ENCODE results near the gene SLAMF7. TPM values are rescaled to one million over a fixed set of nuclear protein-coding genes. Genes with fewer than 3 reads are reported as not detected.

SLAMF7 gene
- total and polyA plus RNA-seq, 10 of the 15 experiments (the other 5 are each of a cell fraction or from before 2014, with no cell fraction given), result 66.6 to 284 (median 108) TPM

DNA sequence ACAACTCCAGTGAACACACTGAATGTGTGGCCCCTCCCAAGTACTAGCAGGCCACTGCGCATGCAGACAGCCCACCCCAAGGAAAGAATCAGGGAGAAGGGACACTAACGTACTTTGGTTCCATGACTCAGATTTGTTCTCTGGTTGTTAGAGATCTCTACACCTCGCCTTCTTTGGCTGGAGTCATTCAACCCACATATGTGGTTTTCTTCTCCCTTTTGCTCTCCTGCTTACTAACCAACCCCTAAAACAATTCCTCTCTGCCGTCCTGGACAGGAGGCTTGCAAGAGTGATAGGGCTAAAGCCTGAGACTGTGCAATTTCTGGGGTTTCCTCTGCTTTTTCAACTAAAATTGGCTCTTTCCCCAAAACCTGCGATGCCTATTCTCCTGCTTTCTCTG lies 21.7 kb upstream of the SLAMF7 start:
- Histone ChIP-seq H3K79me2 (ENCODE audit: control insufficient read depth, insufficient read depth, low read length) (peaks cover 10% of the 10 kb centered on the region), H3K4me3 (no peak overlapping the region), H3K4me2 (ENCODE audit: control insufficient read depth, insufficient read depth) (no peak overlapping the region), H3K9me3 (replicated peaks; ENCODE audit: control insufficient read depth, insufficient read depth, low read length) (no peaks in the 10 kb centered on the region), H3K27ac (ENCODE audit: control insufficient read depth, insufficient read depth) (no peak overlapping the region), H3K27me3 (replicated peaks in 1 of 2; ENCODE audit: control insufficient read depth in 2 of 2, insufficient read depth in 2 of 2, low read length in 1 of 2) (no peaks in the 10 kb centered on the region), H4K20me1 (ENCODE audit: control insufficient read depth, insufficient read depth) (no peaks in the 10 kb centered on the region), H2AFZ (ENCODE audit: control insufficient read depth, low read depth, low read length) (no peak overlapping the region), H3K9ac (ENCODE audit: control insufficient read depth, insufficient read depth, low read length) (no peak overlapping the region), H3K4me1 (ENCODE audit: control insufficient read depth, insufficient read depth, low read length) (peaks cover 14% of the 10 kb centered on the region), H3K36me3 (ENCODE audit: control insufficient read depth in 2 of 2, insufficient read depth in 2 of 2, low read length in 1 of 2) (no peaks in the 10 kb centered on the region)
- RAD21 ChIA-PET (ENCODE audit: unreplicated experiment), result no interaction called here
- DNase-seq (ENCODE audit: low read depth, low spot score) (no peak), ATAC-seq (no peak), FAIRE-seq (no peak)
- in situ Hi-C loops (cut with MboI), result no loop called here
- BruUV-seq (replicated peaks), result no TSS peak
- TF ChIP-seq, protein P1, sequence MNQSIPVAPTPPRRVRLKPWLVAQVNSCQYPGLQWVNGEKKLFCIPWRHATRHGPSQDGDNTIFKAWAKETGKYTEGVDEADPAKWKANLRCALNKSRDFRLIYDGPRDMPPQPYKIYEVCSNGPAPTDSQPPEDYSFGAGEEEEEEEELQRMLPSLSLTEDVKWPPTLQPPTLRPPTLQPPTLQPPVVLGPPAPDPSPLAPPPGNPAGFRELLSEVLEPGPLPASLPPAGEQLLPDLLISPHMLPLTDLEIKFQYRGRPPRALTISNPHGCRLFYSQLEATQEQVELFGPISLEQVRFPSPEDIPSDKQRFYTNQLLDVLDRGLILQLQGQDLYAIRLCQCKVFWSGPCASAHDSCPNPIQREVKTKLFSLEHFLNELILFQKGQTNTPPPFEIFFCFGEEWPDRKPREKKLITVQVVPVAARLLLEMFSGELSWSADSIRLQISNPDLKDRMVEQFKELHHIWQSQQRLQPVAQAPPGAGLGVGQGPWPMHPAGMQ (IDR thresholded peaks at IDR 0.05; ENCODE audit: borderline replicate concordance), result no peak
- TF ChIP-seq DPF2 (IDR thresholded peaks at IDR 0.05) (no peak), IKZF1 (conservative IDR thresholded peaks at IDR 0.05) (no peak), TCF7 (IDR thresholded peaks at IDR 0.05; ENCODE audit: borderline replicate concordance) (no peak), RB1 (IDR thresholded peaks at IDR 0.05; ENCODE audit: borderline replicate concordance) (no peak), LARP7 (IDR thresholded peaks at IDR 0.05) (no peak), ZBED1 (IDR thresholded peaks at IDR 0.05; ENCODE audit: borderline replicate concordance) (no peak), MXI1 (IDR thresholded peaks at IDR 0.05; ENCODE audit: low read depth, low read length) (no peak), RAD51 (IDR thresholded peaks at IDR 0.05) (no peak), NFIC (IDR thresholded peaks at IDR 0.05; ENCODE audit: low read depth, low read length) (no peak), PKNOX1 (IDR thresholded peaks at IDR 0.05) (no peak)
- TF ChIP-seq, protein P2, sequence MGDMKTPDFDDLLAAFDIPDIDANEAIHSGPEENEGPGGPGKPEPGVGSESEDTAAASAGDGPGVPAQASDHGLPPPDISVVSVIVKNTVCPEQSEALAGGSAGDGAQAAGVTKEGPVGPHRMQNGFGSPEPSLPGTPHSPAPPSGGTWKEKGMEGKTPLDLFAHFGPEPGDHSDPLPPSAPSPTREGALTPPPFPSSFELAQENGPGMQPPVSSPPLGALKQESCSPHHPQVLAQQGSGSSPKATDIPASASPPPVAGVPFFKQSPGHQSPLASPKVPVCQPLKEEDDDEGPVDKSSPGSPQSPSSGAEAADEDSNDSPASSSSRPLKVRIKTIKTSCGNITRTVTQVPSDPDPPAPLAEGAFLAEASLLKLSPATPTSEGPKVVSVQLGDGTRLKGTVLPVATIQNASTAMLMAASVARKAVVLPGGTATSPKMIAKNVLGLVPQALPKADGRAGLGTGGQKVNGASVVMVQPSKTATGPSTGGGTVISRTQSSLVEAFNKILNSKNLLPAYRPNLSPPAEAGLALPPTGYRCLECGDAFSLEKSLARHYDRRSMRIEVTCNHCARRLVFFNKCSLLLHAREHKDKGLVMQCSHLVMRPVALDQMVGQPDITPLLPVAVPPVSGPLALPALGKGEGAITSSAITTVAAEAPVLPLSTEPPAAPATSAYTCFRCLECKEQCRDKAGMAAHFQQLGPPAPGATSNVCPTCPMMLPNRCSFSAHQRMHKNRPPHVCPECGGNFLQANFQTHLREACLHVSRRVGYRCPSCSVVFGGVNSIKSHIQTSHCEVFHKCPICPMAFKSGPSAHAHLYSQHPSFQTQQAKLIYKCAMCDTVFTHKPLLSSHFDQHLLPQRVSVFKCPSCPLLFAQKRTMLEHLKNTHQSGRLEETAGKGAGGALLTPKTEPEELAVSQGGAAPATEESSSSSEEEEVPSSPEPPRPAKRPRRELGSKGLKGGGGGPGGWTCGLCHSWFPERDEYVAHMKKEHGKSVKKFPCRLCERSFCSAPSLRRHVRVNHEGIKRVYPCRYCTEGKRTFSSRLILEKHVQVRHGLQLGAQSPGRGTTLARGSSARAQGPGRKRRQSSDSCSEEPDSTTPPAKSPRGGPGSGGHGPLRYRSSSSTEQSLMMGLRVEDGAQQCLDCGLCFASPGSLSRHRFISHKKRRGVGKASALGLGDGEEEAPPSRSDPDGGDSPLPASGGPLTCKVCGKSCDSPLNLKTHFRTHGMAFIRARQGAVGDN (IDR thresholded peaks at IDR 0.05), result no peak
- intact Hi-C loops (cut with micrococcal nuclease; ENCODE audit: unreplicated experiment), result no loop called here
- CTCF ChIA-PET, result interaction anchor here (0.6 to 3.6 kb wide), 3 partner anchors 36 to 247 kb away, joined by 3 to 16 read pairs (median 3); no protein-coding TSS in a partner anchor
- SMC1A ChIA-PET (ENCODE audit: uncharacterized antibody, unreplicated experiment), result interaction anchor here (1.4 to 7.1 kb wide), 2 partner anchors 51 to 98 kb away, joined by 3 to 69 read pairs; no protein-coding TSS in a partner anchor
- 62% methylated on average over 5 of the region's 5 CpGs for WGBS (ENCODE audit: insufficient coverage, insufficient replicate concordance, low lambda C conversion rate, missing lambda C conversion rate)
- POLR2A ChIA-PET, result interaction anchor here (1.1 kb wide), 1 partner anchor 52 kb away, joined by 3 read pairs; no protein-coding TSS in a partner anchor

Data from GM12878 (cell line).